HG02885 (cell line): ENCODE results near the gene ANKRD52.
"Not testable (repeated sequence)": the region's sequence is repeated elsewhere in the genome, so short reads cannot be mapped to it uniquely, and the experiment has no call there.

Experiments used
- ATAC-seq: cut with Tn5 transposase; IDR thresholded peaks from one replicate; pipeline ENCODE4 v1.9.1; 2021; ENCODE audit warnings: mild to moderate bottlenecking; ENCODE audit not compliant: unreplicated experiment, poor library complexity

Gene ANKRD52

DNA sequence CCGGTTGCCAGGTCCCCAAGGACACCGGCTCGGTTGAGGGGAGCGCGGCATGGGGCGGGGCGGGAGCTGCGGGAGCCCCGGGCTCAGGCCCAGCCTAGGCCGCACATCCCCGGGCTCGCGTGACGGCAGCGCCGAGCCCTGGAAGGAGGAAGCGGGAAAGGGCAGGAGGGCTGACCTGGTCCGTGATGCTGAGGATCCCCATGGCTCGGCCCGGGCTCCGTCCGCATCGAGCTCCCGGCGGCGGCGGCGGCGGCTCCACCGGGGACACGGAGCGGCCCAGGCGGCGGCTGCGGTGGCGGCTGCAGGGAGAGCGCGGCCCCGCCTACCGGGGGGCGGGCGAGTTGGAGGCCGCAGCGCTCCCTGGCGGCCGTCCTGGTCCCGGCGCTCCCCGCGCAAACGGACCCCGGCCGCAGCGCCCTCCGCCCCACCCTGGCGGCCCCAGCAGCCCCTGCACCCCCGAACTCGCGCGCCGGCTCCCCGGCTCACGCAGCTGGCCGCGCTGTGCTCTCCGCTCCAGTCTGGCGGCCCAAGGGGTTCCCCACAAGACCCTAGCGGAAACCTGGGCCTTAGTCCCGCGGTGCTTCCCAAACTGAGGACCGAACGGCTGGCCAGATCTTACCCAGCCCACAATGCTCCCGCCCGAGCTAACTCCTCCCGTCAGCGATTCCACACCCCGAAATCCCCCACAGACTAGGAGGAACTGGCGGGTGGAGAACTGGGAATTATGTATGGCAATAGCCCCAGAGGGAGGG lies at the start of gene ANKRD52:
TSS of gene ANKRD52 (minus strand) at position 317 of the 752 bp plus-strand sequence. CDS start at position 202, 115 bp downstream.
- peak; percentile 91 for ATAC-seq

DNA sequence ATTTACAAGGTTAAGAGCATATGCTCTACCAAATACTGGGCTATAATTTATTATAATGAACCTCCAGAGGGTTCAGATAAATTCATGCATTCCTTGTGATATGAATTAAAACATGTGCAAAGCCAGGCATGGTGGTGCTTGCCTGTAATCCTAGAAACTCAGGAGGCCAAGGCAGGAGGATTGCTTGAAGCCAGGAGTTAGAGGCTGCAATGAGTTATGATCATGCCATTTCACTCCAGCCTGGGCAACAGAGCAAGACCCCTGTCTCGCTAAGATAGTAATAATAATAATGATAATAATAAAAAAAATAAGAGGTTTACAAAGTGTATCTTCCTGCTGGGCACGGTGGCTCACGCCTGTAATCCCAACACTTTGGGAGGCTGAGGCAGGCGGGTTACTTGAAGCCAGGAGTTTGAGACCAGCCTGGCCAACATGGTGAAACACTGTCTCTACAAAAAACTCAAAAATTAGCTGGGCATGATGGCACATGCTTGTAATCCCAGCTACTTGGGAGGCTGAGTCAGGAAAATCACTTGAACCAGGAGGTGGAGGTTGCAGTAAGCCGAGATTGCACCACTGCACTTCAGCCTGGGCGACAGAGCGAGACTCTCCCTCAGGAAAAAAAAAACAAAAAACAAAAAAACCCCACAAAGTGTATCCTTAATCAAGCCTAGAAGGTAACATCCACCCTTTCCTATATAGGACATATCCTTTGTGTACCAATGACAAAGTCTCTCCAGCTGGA lies 49.2 kb upstream of the ANKRD52 start:
- no peak for ATAC-seq

GRCh38 chr12:56304872-56305590 lies 46.8 kb upstream of the ANKRD52 start:
- ATAC-seq, result no peak

GRCh38 chr12:56304276-56304675 lies 46.1 kb upstream of the ANKRD52 start:
- ATAC-seq, result no peak

DNA sequence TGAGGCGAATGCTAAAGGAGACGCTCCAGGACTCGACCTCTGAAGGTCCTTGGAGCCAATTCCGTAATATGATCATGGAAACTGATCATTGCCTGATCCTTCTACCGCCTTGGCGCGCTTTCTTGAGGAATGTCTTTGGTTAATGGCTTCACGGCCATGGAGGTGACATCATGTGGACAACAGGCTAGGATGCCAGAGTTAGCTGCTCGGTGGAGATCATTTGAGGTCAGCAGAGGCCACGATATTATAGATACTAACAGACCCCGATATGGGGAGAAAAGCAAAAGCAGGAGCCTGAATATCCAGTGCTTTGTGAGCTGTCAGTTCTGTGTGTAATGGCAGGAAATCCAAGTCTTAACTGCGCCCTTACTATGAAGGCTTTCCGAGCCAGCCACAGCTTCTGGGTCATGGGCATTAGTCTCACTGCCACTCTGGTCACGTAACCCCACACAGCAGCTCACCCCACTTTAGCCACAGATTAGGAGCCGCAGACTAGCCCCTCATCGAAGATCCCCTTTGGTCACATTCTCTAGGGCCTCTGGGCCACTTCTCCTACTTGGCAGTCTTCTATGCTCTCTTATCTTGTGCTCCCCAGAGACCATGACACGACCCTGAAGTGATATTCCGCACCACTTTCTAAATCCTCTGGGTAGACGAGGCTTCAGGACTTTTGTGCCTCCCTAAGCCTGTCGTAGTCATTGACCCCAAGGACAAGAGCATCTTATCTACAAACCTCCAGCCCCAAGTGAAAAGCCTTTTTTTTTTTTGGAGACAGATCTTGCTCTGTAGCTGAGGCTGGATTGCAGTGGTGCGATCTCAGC lies 42.7 kb upstream of the ANKRD52 start:
- no peak for ATAC-seq

DNA sequence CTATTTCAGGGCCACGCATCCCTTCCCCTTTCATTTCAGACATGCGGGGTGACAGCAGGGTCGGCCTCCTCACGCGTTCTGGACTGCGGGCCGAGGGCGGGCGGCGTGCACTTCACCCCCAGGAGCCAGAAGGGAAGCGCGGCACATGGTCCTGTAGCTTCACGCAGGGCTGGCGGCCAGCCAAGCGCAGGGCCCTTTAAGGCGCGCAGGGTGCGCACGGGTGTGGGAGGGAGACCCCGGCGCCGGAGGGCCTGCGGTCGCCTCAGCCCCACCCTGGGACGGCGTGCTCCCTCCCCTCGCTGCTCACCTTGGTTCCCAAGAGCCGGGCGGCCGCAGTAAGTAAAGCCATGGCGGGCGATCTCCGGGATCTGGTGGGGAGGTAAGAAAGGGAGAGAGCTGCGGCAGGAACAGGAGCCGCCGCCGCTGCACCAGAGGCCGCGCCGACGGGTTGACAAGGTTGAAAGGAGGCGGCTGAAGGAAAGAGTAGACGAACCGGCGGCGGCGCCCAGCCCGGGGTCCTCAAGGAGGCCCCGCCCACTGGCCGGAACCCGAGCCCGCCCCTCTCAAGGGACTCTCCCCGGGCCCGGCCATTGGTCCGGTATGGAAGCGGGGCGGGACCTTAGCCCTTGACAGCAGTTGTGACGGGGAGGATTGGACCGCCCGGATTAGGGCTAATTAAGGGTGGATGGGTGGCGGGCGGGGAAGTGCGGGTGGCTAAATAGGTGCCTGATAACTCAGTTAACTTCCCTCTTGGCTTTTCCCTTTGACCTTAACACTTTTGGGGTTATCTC lies 41.9 kb upstream of the ANKRD52 start, which contains the start of gene CS:
TSS of gene CS (minus strand) at position 478 of the 791 bp plus-strand sequence. CDS start at position 349, 129 bp downstream.
- ATAC-seq, result peak; percentile 94

GRCh38 chr12:56299308-56299852 lies 41.2 kb upstream of the ANKRD52 start:
- peak; percentile 9 for ATAC-seq

- ATAC-seq, result no peak
Measured at GRCh38 chr12:56298828-56299227, 40.6 kb upstream of the ANKRD52 start.

DNA sequence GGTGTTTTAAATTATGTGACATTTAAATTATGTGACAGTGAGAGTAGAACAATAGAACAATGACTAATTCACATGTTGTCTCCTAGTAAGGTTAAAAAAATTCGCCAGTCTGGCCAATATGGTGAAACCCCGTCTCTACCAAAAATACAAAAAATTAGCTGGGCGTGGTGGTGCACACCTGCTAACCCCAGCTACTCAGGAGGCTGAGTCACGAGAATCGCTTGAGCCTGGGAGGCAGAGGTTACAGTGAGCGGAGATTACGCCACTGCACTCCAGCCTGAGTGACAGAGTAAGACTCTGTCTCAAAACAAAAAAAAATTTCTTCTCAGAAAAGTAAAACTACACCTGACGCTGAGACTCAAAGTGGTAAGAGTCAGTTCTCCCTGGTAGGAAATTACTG lies 39.2 kb upstream of the ANKRD52 start:
- no peak for ATAC-seq

GRCh38 chr12:56296295-56296694 lies 38.1 kb upstream of the ANKRD52 start:
- no peak for ATAC-seq

- ATAC-seq, result no peak
Measured at GRCh38 chr12:56293795-56294194, 35.6 kb upstream of the ANKRD52 start.

GRCh38 chr12:56288705-56289387 lies 30.7 kb upstream of the ANKRD52 start:
- ATAC-seq, result no peak

DNA sequence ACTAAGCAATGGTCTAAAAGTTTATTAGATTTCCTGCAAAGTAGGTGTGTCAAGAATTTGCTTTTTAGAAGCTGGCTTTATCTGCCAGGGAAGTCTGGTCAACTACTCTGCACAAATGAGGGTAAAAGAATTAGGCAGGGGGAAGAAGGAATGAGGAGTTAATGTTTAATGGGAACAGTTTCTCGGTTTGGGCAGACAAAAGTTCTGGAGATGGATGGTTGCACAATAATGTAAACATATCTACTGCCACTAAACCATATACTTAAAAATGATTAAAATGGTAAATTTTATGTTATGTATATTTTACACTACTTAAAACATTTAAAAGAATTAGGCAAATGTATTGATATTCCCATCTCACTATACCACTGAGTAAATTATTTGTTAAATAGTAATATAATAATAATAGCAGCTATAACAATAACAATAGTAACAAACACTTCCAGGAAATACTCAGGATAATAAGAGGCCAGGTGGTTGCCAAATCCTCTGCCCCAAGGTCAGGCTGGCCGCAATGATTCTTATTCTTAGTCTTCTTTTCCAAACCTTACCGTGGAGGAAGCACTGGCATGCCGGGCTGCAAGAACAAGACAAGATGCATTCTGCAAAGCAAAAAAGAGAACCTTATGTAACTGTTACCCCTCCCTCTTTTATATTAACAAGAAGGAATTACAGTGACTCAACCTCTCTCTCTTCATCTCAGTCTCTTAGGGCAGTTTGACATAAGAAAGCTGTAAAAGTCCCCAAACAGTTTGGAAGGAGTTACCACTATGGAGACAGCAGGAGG lies 28.1 kb upstream of the ANKRD52 start:
- no peak for ATAC-seq

- ATAC-seq, result not testable (repeated sequence)
Measured at GRCh38 chr12:56284263-56284662, 26.1 kb upstream of the ANKRD52 start.

GRCh38 chr12:56282579-56282978 lies 24.4 kb upstream of the ANKRD52 start:
- no peak for ATAC-seq

DNA sequence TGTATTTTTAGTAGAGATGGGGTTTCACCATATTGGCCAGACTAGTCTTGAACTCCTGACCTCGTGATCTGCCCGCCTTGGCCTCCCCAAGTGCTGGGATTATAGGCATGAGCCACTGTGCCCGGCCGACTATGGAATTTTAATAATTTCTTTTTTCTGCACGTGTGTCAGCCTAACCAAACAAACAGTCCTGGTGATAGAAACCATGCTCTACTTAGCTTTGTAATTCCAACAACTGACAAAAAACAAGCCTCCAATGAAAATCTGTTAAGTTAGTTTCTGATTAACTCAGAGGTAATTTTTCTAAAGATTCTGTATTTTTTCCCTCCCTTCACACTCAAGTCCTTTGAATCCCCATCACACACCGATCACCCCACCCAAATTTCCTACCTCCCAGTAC lies 23.8 kb upstream of the ANKRD52 start:
- no peak for ATAC-seq

DNA sequence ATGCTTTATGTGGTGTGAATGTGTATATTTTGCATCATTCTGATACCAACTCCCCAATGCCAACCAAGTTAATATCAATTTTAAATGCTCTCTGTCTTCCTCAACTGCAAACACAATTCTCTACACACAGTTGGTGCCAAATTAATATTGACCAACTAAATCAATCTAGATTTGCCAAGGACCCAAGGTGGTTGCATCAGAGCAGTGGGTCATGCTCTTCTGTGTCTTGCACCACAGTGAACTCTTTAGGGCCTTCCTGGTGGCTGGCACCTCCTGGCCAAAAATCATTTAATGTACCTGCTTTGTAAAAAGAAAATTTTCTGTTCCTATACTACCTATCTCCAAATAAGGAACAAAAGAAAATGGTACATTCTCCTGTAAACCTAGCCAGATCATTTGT lies 22.7 kb upstream of the ANKRD52 start:
- ATAC-seq, result no peak

DNA sequence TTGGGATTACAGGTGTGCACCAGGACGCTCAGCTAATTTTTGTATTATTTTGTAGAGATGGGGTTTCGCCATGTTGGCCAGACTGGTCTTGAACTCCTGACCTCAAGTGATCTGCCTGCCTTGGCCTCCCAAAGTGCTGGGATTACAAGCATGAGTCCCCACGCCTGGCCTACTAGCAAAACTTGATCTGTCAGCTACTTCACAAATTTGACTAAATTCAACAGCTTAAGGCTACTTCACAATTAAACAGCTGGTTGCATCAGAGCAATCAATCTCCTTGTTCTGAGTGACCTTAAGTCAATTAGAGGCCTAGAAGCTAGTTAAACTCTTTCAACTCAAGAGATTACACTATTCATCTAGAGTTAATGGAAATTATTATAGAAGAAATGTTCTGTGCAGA lies 20.7 kb upstream of the ANKRD52 start:
- no peak for ATAC-seq
